ENCODE data around the gene EIF4E2.
"Not testable (repeated sequence)": the region's sequence is repeated elsewhere in the genome, so short reads cannot be mapped to it uniquely, and the experiment has no call there.

EIF4E2 gene

DNA sequence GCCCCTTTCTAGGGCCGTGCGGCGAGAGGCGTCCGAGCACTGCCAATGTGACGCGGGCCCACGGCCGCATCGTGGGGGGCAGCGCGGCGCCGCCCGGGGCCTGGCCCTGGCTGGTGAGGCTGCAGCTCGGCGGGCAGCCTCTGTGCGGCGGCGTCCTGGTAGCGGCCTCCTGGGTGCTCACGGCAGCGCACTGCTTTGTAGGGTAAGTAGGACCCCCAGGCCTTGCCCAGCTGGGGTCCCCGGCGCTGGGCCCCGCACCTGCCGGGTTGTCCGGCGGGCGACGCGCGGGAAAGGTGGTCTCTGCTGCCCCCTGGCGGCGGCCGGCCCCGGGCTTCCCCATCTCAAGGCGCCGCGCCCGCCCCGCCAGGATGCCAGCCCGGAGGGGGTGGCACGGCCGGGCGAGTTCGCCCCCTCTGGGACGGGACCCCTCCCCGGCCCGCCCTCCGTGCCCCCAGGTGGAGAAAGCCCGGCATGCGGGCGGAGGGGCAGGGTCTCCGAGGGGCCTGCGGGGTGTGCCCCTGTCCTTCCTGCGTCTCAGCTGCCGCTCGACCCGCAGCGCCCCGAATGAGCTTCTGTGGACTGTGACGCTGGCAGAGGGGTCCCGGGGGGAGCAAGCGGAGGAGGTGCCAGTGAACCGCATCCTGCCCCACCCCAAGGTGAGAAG is 28.4 kb upstream of the EIF4E2 start:
- DNase-seq (ENCODE audit: low read depth in 2 of 2) = peak; percentile 46 to 48

DNA sequence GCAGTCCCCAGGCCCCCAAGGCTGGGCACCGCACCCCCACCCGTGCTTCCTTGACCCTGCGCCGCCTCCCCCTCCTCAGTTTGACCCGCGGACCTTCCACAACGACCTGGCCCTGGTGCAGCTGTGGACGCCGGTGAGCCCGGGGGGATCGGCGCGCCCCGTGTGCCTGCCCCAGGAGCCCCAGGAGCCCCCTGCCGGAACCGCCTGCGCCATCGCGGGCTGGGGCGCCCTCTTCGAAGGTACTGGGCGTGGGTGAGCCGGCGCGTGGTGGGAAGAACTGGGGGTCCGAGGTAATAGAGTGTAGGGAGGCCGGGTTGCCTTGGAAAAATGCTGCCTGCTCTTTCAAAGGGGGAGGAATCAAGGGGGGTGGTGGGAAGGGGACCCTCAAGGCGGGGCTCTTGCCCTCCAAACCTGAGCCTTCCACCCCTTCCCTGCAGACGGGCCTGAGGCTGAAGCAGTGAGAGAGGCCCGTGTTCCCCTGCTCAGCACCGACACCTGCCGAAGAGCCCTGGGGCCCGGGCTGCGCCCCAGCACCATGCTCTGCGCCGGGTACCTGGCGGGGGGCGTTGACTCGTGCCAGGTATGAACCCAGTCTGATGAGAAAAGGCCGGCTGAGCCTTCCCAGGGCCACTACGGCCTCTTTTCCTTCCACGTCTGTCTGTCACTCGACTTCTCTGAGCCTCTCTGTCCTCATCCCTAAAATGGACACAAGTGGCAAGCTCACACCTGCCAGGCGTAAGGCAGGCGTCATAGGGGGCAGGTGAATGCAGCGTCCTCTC is 27.7 kb upstream of the EIF4E2 start:
- no peak for DNase-seq (ENCODE audit: low read depth in 2 of 2)

DNA sequence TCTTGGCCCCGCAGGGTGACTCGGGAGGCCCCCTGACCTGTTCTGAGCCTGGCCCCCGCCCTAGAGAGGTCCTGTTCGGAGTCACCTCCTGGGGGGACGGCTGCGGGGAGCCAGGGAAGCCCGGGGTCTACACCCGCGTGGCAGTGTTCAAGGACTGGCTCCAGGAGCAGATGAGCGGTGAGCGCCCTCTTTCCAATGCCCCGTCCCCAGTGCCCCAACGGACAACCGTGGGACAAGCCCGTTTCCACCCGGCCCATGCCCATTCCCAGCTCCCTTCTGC is 27.1 kb upstream of the EIF4E2 start:
- DNase-seq (ENCODE audit: low read depth in 2 of 2) = no peak

DNA sequence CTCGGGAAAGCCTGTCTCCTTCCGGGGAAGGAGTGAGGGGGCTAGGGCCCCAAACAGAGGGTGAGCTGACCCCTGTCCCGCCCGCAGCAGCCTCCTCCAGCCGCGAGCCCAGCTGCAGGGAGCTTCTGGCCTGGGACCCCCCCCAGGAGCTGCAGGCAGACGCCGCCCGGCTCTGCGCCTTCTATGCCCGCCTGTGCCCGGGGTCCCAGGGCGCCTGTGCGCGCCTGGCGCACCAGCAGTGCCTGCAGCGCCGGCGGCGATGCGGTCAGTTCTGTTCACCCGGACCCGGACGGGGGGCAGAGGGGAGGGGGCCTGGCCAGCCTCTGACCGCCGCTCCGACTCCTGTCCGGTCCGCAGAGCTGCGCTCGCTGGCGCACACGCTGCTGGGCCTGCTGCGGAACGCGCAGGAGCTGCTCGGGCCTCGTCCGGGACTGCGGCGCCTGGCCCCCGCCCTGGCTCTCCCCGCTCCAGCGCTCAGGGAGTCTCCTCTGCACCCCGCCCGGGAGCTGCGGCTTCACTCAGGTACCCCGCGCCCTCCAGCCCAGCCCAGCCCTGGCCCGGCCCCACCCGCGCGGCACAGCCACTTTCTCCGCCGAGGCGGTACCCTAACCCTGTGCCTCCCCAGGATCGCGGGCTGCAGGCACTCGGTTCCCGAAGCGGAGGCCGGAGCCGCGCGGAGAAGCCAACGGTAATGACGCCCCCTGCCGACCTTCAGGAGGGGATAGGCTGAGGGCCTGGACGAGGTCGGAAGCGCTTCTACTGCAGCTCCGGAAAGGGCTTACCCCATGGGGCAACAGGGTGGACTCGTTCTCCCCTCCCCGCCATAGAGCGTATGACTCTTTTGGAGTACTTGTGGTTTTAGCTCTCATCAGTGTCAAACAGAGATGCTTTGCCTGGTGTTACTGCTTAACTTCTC is 26.5 kb upstream of the EIF4E2 start:
- no peak for DNase-seq (ENCODE audit: low read depth in 2 of 2)

DNA sequence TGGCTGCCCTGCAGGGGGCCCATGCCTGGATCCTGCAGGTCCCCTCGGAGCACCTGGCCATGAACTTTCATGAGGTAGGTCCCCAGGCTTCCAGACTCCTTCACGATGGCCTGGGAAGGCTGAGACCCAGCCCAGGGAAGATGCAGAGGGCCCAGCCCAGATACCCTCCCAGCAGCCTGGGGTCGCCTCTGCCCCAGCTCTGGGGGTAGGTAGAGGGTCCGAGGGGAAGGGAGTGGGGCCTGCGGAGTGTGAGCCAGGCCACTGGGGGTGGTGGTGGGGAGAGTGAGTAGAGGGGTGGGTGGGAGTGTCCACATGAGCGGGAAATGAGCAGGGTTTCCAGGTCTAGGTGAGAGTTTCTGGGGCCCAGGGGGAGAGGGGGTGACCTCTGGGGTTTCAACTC is 25.7 kb upstream of the EIF4E2 start:
- no peak for DNase-seq (ENCODE audit: low read depth in 2 of 2)

DNA sequence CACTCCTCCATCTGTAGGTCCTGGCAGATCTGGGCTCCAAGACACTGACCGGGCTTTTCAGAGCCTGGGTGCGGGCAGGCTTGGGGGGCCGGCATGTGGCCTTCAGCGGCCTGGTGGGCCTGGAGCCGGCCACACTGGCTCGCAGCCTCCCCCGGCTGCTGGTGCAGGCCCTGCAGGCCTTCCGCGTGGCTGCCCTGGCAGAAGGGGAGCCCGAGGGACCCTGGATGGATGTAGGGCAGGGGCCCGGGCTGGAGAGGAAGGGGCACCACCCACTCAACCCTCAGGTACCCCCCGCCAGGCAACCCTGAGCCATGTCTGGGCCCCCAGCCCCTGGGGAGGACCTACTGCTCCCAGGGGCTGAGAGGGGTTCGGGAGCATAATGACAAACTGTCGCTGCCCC is 25.3 kb upstream of the EIF4E2 start:
- DNase-seq (ENCODE audit: low read depth in 2 of 2) = no peak

DNA sequence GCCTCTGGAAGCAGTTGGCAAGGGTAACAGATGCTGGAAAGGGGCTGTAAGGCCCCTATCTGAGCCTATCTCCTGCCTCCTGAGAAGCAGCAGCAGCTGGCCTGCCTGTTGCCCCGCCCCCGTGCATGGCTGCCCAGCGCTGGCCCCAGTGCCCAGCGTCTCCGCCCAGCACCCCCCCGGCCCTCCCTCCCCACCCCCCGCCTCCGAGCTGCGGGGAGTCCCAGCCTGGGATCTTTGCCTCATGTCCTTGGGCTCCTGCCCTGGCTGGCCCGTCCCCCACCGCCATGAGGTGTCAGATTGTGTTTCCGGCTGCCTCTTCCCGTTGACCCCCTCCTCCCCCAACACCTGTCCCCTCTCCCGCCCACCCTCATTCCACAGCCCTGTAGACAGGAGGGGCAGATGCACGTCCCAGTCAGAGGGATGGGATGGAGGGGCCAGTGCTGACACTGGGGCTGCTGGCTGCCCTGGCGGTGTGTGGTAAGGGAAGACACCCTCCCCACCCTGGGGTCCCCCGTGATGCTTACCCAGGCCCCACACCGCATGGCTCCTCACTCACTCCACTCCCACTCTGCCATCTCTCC is 24.6 kb upstream of the EIF4E2 start, which contains the start of gene CHRND:
Gene CHRND (plus strand): TSS at position 370 of the 581 bp plus-strand sequence. CDS start 56 bp downstream, at position 426.
- no peak for DNase-seq (ENCODE audit: low read depth in 2 of 2)

DNA sequence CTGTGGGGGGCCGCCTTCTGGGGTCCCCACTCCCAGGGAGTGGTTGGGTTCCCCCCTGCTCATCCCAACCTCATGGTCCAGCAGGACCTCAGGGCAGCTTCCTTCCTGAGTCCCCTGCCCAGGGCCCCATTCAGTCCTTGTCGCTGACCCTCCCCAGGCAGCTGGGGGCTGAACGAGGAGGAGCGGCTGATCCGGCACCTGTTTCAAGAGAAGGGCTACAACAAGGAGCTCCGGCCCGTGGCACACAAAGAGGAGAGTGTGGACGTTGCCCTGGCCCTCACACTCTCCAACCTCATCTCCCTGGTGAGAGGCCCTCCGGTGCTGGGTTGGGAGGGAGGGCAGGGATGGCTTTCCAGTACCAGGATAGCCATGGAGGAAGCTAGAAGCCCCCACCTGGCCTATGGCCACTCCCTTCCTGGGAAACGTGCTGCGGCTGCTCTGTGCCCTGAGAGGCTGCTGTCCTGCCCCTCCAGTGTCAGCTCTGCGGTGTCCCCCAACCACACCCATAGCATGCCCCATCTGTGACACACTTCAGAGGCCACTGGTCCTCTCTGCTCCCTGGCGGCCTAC is 24.0 kb upstream of the EIF4E2 start:
- no peak for DNase-seq (ENCODE audit: low read depth in 2 of 2)

DNA sequence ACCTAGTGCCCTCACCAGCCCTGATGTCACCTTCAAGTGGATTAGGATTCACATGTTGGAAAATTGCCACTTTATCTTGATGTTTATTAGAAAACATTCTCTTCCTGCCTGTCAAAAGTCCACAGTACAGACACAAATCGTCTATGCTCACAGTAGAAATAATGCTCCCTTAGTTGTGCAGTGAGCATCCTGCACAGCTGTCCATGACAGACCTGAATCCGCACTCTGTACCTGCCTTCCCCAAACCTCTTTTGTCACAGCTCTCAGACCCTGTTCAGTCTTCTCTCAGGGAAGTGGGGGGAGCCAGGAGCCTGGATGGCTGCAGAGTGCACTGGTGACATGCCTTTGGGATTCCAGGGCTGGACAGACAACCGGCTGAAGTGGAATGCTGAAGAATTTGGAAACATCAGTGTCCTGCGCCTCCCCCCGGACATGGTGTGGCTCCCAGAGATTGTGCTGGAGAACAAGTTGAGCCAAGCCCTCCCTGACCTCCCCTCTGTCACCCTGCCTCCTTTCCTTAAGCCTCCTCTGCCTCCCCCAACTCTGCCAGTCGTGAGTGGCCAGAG is 22.5 kb upstream of the EIF4E2 start:
- no peak for DNase-seq (ENCODE audit: low read depth in 2 of 2)

DNA sequence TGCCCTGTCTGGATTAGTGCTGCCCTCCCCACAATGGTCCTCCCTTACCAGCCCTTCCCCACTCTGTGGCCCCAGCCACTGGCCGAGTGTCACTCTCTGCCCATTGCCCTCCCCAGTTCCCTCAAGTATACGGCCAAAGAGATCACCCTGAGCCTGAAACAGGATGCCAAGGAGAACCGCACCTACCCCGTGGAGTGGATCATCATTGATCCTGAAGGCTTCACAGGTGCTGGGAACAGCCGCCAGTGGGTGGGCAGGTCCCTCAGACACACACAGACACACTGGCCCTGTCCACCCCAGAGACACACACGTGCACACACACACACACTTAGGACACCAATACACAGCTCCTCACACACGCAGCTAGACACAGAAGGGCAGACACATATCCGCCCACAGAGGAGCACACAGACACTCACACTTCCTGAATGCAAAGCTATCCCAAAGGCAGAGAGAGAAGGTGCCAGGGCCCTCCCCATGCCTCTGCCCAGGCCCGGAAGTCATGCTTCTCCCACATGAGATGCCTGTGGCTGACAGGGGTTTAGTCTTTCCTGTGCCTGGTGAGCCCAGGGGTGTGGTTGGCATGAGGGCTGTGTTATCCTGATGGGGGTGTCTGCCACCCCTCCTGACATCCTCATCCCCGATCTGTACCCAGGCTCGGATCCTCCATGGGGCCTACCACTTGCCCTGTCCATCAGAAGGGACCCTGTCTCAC is 21.6 kb upstream of the EIF4E2 start:
- no peak for DNase-seq (ENCODE audit: low read depth in 2 of 2)

DNA sequence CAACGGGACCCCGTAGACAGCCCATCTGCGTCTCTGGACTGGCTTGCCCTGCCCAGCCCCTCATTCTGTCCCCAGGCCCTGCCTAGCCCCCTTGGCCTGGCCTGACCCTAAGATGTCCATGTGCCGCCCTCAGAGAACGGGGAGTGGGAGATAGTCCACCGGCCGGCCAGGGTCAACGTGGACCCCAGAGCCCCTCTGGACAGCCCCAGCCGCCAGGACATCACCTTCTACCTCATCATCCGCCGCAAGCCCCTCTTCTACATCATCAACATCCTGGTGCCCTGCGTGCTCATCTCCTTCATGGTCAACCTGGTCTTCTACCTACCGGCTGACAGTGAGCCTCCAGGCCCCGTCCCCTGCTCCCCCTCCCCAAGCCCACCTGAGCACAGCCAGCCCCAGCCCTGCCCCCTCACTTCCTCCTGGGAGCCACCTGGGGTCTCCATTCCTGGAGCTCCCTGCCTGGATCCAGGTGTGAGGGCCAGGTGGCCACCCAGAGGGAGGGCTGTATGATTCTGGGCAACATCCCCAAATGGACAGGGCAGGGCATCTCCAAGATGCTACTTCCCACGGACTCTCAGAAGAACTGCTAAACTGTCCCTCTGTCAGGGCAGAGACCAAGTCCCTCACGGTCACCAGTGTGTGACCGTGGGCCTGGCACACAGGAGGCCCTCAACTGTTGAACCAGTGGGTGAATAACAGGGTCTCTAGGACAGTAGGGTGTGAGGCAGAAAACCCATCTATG is 20.5 kb upstream of the EIF4E2 start:
- DNase-seq (ENCODE audit: low read depth in 2 of 2) = no peak

DNA sequence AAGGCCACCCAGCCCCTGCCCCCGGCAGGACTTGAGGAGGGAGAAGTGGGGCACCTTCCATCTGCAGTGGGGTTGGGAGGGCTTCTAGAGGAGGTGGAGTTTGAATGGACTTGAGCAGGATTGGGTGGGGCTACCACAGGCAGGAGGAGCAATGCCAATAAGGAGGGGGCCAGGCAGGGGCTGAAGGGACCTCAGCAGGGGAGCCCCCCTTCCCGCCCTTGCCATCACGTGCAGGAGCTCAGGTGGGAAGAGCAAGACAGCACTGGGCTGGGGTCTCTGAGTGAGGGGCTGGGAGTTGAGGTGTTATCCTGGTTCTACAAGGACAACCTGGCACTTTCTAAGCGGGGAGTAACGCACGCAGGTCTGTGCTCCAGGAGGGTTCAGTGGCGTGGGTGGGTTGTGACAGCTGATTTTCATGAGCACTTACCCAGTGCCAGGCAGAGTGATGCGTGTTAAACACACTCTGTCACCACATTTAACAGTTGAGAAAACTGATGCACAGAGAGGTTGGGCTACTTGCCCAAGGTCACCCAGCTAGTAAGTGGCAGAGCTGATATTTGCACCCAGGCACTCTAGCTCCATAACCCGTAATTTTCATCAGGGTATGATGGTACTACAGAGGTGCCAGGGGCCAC is 19.7 kb upstream of the EIF4E2 start:
- DNase-seq (ENCODE audit: low read depth in 2 of 2) = no peak

DNA sequence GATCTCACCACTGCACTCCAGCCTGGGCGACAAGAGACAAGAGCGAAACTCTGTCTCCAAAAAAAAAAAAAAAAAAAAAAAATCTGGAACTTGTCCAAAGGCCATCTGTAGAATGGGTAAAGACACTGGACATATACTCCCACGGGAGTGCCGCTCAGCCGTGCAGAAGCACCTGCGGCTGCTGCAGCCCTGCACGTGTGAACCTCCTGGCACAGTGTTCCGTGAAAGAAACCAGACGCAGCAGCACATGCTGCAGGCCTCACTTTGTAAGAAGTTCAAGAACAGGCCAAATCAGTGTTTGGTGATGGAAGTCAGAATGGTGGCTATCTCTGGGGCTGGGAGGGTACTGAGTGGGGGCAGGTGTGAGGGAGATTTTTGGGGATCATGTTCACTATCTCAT is 18.1 kb upstream of the EIF4E2 start:
- DNase-seq (ENCODE audit: low read depth in 2 of 2) = no peak

DNA sequence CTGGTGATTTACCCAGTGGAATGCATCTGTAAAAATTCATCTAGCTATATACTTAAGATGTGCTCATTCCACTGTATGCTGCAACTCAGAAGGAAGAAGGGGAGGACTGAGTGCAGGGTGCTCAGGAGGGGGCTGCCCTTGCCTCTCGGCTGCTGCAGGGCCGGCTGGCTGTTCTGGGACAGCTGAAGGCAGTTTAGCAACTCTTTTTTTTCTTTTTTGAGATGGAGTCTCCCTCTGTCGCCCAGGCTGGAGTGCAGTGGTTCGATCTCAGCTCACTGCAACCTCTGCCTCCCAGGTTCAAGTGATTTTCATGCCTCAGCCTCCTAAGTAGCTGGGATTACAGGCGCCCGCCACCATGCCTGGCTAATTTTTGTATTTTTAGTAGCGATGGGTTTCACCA is 17.7 kb upstream of the EIF4E2 start:
- DNase-seq (ENCODE audit: low read depth in 2 of 2) = not testable (repeated sequence)

DNA sequence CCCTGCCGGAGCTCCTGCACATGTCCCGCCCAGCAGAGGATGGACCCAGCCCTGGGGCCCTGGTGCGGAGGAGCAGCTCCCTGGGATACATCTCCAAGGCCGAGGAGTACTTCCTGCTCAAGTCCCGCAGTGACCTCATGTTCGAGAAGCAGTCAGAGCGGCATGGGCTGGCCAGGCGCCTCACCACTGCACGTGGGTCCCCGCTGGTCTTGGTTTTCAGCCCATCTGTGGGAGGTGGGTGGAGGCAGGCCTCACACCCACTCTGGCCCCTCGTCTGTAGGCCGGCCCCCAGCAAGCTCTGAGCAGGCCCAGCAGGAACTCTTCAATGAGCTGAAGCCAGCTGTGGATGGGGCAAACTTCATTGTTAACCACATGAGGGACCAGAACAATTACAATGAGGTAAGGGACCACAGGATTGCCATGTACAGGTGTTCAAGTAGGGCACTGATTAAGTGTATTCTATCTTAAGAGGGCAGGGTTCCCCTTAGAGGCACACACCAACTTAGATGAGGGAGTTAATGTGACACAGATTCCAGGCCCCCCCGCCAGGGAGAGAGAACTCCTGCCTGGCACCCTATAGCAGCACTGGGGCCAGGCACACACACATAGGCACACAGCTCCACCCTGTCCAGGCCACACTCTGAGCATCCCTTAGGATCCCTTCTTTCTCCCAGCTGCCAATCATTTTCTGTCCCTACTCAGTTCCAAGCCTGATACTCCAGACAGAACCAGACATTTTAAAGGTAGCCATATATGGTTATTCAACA is 16.4 kb upstream of the EIF4E2 start:
- DNase-seq (ENCODE audit: low read depth in 2 of 2) = no peak

DNA sequence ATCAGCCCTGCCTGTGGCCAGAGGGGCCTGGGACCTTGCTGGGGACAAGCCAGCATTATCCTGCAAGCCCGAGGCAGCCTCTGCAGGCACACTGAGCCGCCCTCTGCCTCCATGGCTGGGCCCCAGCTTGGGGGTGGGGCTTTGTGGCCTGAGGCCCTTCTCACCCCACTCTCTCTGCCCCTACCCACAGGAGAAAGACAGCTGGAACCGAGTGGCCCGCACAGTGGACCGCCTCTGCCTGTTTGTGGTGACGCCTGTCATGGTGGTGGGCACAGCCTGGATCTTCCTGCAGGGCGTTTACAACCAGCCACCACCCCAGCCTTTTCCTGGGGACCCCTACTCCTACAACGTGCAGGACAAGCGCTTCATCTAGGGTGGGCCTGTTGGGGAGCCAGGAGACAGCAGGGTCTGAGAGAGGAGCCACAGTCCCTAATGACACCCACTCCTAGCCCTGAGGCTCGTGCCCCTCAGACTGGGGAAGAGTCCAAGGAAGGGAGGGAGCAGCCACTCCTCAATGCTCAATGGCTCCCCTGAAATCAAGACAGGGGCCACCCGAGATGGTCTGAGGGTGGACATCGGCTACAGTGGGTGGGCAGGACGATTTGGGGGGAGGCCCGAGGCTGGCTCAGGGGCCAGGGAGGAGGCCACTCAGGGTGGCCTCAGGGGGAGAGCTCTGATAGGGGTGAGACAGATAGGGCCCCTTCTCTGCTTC is 15.4 kb upstream of the EIF4E2 start:
- no peak for DNase-seq (ENCODE audit: low read depth in 2 of 2)

DNA sequence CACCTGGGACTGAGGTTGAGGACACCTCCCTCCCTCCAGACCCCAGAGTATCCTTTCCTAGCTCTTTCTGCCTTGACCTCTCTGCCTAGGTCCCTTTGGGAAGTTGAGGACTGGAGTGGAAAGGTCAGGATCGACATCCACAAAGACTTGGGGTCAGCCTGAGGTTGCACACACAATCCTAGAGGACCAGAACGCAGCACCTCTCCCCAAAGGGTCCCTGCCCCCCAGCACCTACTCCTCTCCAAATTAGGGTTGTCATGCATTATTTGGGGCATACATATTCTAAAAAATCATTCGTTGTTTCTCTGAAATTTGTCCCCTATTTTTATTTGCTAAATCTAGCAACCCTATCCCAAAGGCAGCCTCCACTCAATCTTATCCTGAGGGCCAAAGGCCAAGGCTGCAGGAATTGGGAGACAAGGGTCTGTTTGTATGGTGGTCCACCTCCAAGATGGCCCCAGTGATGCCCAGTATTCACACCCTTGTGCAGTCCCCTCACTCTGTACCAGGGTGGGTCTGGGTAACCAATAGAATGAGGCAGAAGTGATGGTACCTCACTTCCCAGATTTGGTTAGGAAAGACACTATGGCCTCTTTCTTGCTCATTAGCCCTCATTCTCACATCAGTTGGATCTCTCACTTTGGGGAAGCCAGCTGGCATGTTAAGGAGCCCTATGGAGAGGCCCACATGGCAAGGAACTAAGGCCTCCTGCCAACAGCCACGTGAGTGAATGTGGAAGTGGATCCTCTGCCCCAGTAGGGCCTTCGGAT is 14.5 kb upstream of the EIF4E2 start:
- DNase-seq (ENCODE audit: low read depth in 2 of 2) = no peak
